ENCODE measurements around the gene INTS1.
A peak's percentile ranks its signal among the peaks of the same experiment; 100 is the strongest.
"Not testable (repeated sequence)": the region's sequence is repeated elsewhere in the genome, so short reads cannot be mapped to it uniquely, and the experiment has no call there.

The INTS1 gene

GRCh38 chr7:1459920-1460820 is 44.0 kb downstream of the INTS1 start:
- peak; percentile 60 for DNase-seq

GRCh38 chr7:1459512-1459892 is 44.7 kb downstream of the INTS1 start:
- DNase-seq = peak; percentile 100

- DNase-seq = peak; percentile 78
Observed at GRCh38 chr7:1458683-1459511, 45.3 kb downstream of the INTS1 start, which contains the start of gene MICALL2. Gene MICALL2 (minus strand): TSS chr7:1459470. CDS start chr7:1459326, 144 bp downstream.

GRCh38 chr7:1457949-1458682 is 46.1 kb downstream of the INTS1 start:
- peak; percentile 49 for DNase-seq

GRCh38 chr7:1457059-1457948 is 46.9 kb downstream of the INTS1 start:
- DNase-seq = no peak

- DNase-seq = no peak
Observed at GRCh38 chr7:1455955-1456354, 48.2 kb downstream of the INTS1 start.

GRCh38 chr7:1455241-1455939 is 48.8 kb downstream of the INTS1 start:
- DNase-seq = no peak

- peak; percentile 70 for DNase-seq
Observed at GRCh38 chr7:1454542-1454941, 49.6 kb downstream of the INTS1 start.

- DNase-seq = no peak
Observed at GRCh38 chr7:1452205-1452604, 52.0 kb downstream of the INTS1 start.

- DNase-seq = no peak
Observed at GRCh38 chr7:1450987-1451386, 53.2 kb downstream of the INTS1 start.

GRCh38 chr7:1450431-1450830 is 53.8 kb downstream of the INTS1 start:
- no peak for DNase-seq

GRCh38 chr7:1449951-1450350 is 54.2 kb downstream of the INTS1 start:
- DNase-seq = no peak

GRCh38 chr7:1449501-1449900 is 54.7 kb downstream of the INTS1 start:
- no peak for DNase-seq

- no peak for DNase-seq
Observed at GRCh38 chr7:1448958-1449357, 55.2 kb downstream of the INTS1 start.

GRCh38 chr7:1447551-1448244 is 56.5 kb downstream of the INTS1 start:
- peak; percentile 57 for DNase-seq

- no peak for DNase-seq
Observed at GRCh38 chr7:1447112-1447511, 57.1 kb downstream of the INTS1 start.

GRCh38 chr7:1446620-1447032 is 57.6 kb downstream of the INTS1 start:
- no peak for DNase-seq

- DNase-seq = not testable (repeated sequence)
Observed at GRCh38 chr7:1446026-1446425, 58.2 kb downstream of the INTS1 start.

- no peak for DNase-seq
Observed at GRCh38 chr7:1445341-1445740, 58.8 kb downstream of the INTS1 start.

- no peak for DNase-seq
Observed at GRCh38 chr7:1444925-1445322, 59.3 kb downstream of the INTS1 start.
